ENCODE measurements around the gene MX1.

- TF ChIP-seq POLR2A (IDR thresholded peaks at IDR 0.05; ENCODE audit: low read length) (no peak), GATA1 (IDR thresholded peaks at IDR 0.05; ENCODE audit: low read depth, low read length) (no peak)
Observed at GRCh38 chr21:41435706-41436105, 9.7 kb downstream of the MX1 start.

Measured in erythroblast (primary cell).